ENCODE results near the gene HDDC2. TPM values are rescaled to one million over a fixed set of nuclear protein-coding genes. Genes with fewer than 3 reads are reported as not detected.
"Not testable (repeated sequence)": the region's sequence is repeated elsewhere in the genome, so short reads cannot be mapped to it uniquely, and the experiment has no call there.

The HDDC2 gene
- total RNA-seq, 8 experiments from 2014 or later: 53.4 to 138 (median 71.8) TPM

DNA sequence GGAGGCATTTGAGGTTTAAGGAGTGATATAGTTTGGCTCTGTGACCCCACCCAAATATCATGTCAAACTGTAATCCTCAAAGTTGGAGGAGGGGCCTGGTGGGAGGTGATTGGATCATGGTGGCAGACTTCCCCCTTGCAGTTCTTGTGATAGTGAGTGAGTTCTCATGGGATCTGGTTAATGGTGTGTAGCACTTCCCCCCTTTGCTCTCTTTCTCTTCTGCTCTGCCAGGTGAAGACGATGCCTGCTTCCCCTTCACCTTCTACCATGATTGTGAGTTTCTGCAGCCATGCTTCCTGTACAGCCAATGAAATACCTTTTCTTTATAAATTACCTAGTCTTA, 1.7 kb upstream of the HDDC2 start:
- no peak for ATAC-seq (replicated peaks in 6 of 8)
- Histone ChIP-seq H3K4me3 (no peak overlapping the region), H3K4me1 (replicated peaks in 1 of 2) (peaks cover 9 to 14% of the 10 kb centered on the region in 2 donors), H3K27ac (no peak overlapping the region)
- in situ Hi-C loops (cut with MboI; ENCODE audit: low pct_unique_long_range_greater_than_20kb in 2 of 9, low sequenced_read_pairs in 9 of 9, unreplicated experiment in 9 of 9): loop anchor here in 5 of 9 experiments (25.0 kb wide), 2 partner anchors 659 to 684 kb away; partner anchors contain the start of genes HINT3 (in 4 of the 5) and TRMT11 (in 1 of the 5)
- 80 to 100% (median 100%) methylated on average over 1 of the region's 1 CpG; no CpG with 5 or more reads in 6 of the 10 experiments for WGBS, 10 experiments

DNA sequence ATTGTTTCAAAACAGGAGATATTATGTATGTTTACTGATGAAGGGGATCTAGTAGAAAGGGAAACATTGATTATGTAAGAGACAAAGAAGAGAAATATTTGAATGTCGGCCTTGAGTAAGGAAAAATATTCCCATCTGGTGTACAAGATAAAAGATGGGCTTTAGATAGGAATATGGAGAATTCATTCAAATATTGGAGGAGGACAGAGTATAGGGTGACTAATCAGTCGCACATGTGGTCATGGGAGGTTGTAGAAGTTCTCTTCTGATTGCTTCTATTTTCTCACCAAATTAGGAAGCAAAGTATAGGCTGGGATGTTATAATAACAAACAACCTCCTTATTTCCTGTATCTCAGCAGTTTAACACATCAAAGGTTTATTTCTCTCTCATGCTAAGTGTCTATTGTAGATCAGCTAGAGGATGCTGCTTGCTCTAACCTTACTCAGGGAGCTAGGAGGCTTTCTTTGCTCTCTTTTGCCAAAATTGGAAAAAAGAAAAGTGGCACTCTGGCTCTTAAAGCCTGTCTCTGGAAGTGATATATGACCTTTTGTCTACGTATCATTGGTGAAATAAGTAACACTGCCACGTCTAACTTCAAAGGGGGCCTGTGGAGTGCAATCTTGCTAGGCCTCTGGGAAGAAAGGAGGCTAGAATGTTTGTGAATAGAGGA, 1.2 kb upstream of the HDDC2 start:
- WGBS, 10 experiments: 55 to 100% (median 72%) methylated on average over 1 to 4 of the region's 4 CpGs
- no peak overlapping the region for H3K4me3 ChIP-seq
- H3K4me1 ChIP-seq (replicated peaks in 1 of 2): peaks cover 9 to 14% of the 10 kb centered on the region in 2 donors
- peak in 3 of 8 experiments; percentile 15 to 49 (median 31) for ATAC-seq (replicated peaks in 6 of 8)
- in situ Hi-C loops (cut with MboI; ENCODE audit: low pct_unique_long_range_greater_than_20kb in 2 of 9, low sequenced_read_pairs in 9 of 9, unreplicated experiment in 9 of 9): loop anchor here in 5 of 9 experiments (25.0 kb wide), 2 partner anchors 659 to 684 kb away; partner anchors contain the start of genes HINT3 (in 4 of the 5) and TRMT11 (in 1 of the 5)
- H3K27ac ChIP-seq: no peak overlapping the region

DNA sequence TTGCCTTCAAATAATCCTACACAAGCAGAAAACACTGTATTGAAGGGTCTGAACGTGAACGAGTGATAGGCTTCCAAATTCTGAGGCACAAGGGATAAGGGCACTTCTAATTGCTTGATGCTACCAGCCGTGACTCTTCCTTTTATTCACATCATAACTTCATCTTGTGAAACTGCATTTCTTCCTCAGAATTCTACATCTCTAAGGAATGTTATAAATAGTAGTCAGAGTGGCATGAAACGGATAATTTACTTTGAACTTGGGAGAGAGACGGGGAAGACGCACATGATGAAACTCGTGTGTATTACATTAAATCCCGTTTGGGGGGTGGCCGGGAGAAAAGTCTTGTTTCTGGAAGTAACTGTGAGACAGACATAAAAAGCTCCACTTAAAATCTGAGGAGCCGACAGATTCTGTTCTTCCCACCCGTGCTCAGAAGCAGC, 754 bp downstream of the HDDC2 start:
- in situ Hi-C loops (cut with MboI; ENCODE audit: low pct_unique_long_range_greater_than_20kb in 2 of 9, low sequenced_read_pairs in 9 of 9, unreplicated experiment in 9 of 9): loop anchor here in 5 of 9 experiments (25.0 kb wide), 2 partner anchors 661 to 686 kb away; partner anchors contain the start of genes HINT3 (in 4 of the 5) and TRMT11 (in 1 of the 5)
- Histone ChIP-seq H3K27ac (peak overlapping the region; percentile 81 to 93), H3K4me1 (replicated peaks in 1 of 2) (peaks cover 9 to 14% of the 10 kb centered on the region in 2 donors), H3K4me3 (peak overlapping the region; percentile 56 to 97 (median 74))
- WGBS, 10 experiments: 0 to 4% (median 0%) methylated on average over 1 to 11 of the region's 11 CpGs; no CpG with 5 or more reads in 1 of the 10 experiments
- ATAC-seq (replicated peaks in 6 of 8): peak in 6 of 8 experiments; percentile 1 to 13 (median 7)

DNA sequence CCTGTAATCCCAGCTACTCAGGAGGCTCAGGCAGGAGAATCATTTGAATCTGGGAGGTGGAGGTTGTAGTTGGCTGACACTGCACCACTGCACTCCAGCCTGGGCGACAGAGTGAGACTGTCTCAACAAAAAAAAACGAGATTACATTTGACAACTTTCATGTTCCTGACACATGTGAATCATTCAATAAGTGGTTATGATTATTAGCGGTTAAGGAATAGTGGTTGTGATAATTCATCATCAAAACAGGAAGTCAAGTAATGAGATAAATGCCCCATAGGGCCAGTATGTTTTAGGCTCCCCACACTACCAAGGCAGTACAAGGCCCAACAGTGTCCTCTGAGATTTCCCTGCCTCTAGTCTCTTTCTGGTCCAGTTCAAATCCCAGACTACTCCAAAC, 2.5 kb downstream of the HDDC2 start:
- no peak overlapping the region for H3K27ac ChIP-seq
- H3K4me1 ChIP-seq (replicated peaks in 1 of 2): peaks cover 9 to 14% of the 10 kb centered on the region in 2 donors
- in situ Hi-C loops (cut with MboI; ENCODE audit: low pct_unique_long_range_greater_than_20kb in 2 of 9, low sequenced_read_pairs in 9 of 9, unreplicated experiment in 9 of 9): no loop called here
- 84 to 100% (median 100%) methylated on average over 1 to 3 of the region's 3 CpGs; no CpG with 5 or more reads in 5 of the 10 experiments for WGBS, 10 experiments
- H3K4me3 ChIP-seq: no peak overlapping the region
- no peak for ATAC-seq (replicated peaks in 6 of 8)

DNA sequence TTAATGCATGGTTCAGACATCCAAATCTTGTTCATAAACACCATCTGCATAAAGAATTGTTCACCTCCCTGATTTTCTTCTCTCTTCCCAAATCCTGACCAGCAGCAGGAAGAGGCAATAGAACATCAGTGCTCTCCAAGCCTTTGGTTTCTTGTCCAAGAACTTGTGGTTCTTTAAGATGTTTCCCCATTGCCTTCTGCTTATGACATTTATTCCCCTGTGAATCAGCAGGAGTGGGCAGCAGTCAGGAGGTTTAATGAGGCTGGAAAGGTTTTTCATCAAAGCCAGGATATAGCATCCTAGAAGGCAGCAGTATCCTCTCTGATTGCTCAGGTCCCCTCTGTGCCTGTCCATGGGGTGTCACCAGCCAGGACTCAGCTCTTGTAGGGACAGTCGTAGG, 5.3 kb downstream of the HDDC2 start:
- WGBS, 10 experiments: 20 to 100% (median 94%) methylated on average over 1 of the region's 1 CpG; no CpG with 5 or more reads in 6 of the 10 experiments
- in situ Hi-C loops (cut with MboI; ENCODE audit: low pct_unique_long_range_greater_than_20kb in 2 of 9, low sequenced_read_pairs in 9 of 9, unreplicated experiment in 9 of 9): no loop called here
- Histone ChIP-seq H3K4me1 (replicated peaks in 1 of 2) (peaks cover 6 to 10% of the 10 kb centered on the region in 2 donors), H3K27ac (no peak overlapping the region), H3K4me3 (no peak overlapping the region)
- ATAC-seq (replicated peaks in 6 of 8): no peak

DNA sequence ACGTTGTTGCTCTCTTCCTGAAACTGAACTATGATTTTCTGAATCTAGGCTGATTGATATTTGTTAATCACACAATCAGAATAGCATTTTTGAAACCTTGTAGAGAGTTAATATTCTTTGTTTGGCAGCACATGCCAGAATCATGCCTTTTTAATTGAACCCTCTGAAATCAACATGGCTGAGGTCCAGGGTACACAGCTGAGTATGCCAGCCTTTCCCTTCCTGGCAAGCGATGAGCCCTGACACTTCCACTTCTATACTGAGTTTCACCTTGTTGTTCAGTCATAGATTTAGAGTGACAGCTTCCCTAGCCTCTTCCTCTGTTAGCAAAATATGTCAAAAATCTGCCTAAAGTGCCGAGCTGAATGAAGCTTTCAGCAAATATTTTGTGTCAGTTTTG, 6.8 kb downstream of the HDDC2 start:
- Histone ChIP-seq H3K4me1 (replicated peaks in 1 of 2) (peaks cover 0 to 6% of the 10 kb centered on the region in 2 donors), H3K27ac (no peak overlapping the region), H3K4me3 (no peak overlapping the region)
- WGBS, 10 experiments: 14 to 100% (median 94%) methylated on average over 1 to 3 of the region's 3 CpGs; no CpG with 5 or more reads in 2 of the 10 experiments
- in situ Hi-C loops (cut with MboI; ENCODE audit: low pct_unique_long_range_greater_than_20kb in 2 of 9, low sequenced_read_pairs in 9 of 9, unreplicated experiment in 9 of 9): no loop called here
- ATAC-seq (replicated peaks in 6 of 8): peak in 1 of 8 experiments; percentile 31

DNA sequence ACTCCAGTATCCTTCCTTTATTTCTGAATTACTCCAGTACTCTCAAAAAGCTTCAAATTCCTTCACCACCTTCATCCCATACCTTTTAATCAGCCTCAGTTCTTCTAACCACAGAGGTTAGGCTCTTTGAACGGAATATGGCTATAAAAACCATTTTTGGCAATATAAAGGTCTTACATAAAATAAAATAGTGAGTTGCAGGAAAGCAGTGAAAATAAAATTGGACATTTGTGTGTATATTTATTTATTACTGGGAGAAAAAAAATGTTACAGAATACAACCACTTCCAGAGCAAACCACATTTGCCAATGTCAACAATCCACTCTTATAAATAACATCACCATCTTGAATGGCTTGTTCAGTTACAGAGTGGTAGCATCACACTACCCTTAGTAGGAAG, 7.7 kb downstream of the HDDC2 start:
- in situ Hi-C loops (cut with MboI; ENCODE audit: low pct_unique_long_range_greater_than_20kb in 2 of 9, low sequenced_read_pairs in 9 of 9, unreplicated experiment in 9 of 9): no loop called here
- 50 to 100% (median 100%) methylated on average over 1 of the region's 1 CpG; no CpG with 5 or more reads in 1 of the 10 experiments for WGBS, 10 experiments
- Histone ChIP-seq H3K4me1 (replicated peaks in 1 of 2) (no peaks in the 10 kb centered on the region), H3K27ac (no peak overlapping the region), H3K4me3 (no peak overlapping the region)
- no peak for ATAC-seq (replicated peaks in 6 of 8)

DNA sequence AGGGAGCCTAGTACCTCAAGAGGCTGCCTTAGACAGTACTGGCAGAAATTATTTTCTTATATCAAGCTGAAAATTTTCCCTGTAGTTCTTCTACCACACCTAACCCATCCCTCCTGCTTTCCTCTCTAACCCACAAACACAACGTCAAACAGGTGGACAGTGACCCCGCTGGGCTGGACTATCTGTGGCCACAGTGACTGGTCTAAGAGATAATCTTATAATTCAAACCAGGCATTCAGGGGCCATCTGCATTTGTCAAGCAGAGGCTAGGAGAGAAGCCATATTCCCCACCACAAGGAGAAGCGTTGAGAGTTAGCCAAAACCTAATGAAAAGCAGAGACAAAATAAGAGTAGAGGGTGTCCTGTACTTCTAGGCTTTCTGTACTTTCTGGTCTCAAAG, 8.2 kb downstream of the HDDC2 start:
- in situ Hi-C loops (cut with MboI; ENCODE audit: low pct_unique_long_range_greater_than_20kb in 2 of 9, low sequenced_read_pairs in 9 of 9, unreplicated experiment in 9 of 9): no loop called here
- H3K27ac ChIP-seq: no peak overlapping the region
- no peaks in the 10 kb centered on the region for H3K4me1 ChIP-seq (replicated peaks in 1 of 2)
- ATAC-seq (replicated peaks in 6 of 8): no peak
- no peak overlapping the region for H3K4me3 ChIP-seq
- 75 to 100% (median 93%) methylated on average over 1 to 3 of the region's 3 CpGs; no CpG with 5 or more reads in 4 of the 10 experiments for WGBS, 10 experiments

DNA sequence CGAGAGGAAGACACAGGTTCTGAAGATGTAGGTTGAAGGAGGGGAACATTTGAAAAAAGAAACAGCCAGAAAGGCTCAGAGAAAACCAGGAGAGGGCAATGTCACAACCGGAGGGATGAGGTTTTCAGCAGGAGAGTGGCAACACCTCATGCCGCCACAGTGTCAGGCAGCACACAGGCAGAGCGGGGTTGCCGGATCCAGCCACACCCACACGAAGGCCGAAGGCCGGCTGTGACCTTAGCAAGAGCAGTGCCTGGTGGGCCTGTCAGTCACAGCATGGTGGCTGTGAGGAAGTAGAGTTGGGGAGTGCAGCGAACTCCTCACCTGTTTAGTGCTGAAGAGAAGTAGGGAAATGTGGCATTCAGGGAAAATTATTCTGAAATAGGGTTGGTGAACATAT, 14.0 kb downstream of the HDDC2 start:
- in situ Hi-C loops (cut with MboI; ENCODE audit: low pct_unique_long_range_greater_than_20kb in 2 of 9, low sequenced_read_pairs in 9 of 9, unreplicated experiment in 9 of 9): no loop called here
- WGBS, 10 experiments: 67 to 100% (median 93%) methylated on average over 1 to 8 of the region's 9 CpGs; no CpG with 5 or more reads in 3 of the 10 experiments
- Histone ChIP-seq H3K4me1 (replicated peaks in 1 of 2) (no peaks in the 10 kb centered on the region), H3K27ac (no peak overlapping the region), H3K4me3 (no peak overlapping the region)
- no peak for ATAC-seq (replicated peaks in 6 of 8)

DNA sequence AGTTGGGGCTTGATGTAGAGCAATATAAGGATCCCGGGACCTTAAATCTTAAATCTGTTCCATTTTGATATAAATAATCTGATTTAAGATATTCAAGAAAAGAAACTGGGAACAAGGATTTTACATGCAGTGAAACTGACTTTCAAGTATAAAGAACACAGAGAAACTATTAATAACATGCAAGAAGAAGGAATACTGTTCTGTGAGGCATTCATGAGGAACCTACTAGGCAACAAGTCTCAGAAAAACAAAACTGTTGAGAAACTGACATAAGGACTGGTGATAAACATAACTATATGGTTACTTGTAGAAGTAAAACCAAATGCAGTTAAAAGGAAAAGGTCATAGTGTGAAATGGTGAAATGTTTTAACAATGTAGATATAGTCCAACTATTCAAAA, 15.8 kb downstream of the HDDC2 start:
- ATAC-seq (replicated peaks in 6 of 8): no peak
- Histone ChIP-seq H3K4me3 (no peak overlapping the region), H3K27ac (no peak overlapping the region), H3K4me1 (replicated peaks in 1 of 2) (no peaks in the 10 kb centered on the region)
- in situ Hi-C loops (cut with MboI; ENCODE audit: low pct_unique_long_range_greater_than_20kb in 2 of 9, low sequenced_read_pairs in 9 of 9, unreplicated experiment in 9 of 9): no loop called here
- WGBS, 10 experiments: 89 to 100% (median 100%) methylated on average over 1 of the region's 1 CpG; no CpG with 5 or more reads in 2 of the 10 experiments

DNA sequence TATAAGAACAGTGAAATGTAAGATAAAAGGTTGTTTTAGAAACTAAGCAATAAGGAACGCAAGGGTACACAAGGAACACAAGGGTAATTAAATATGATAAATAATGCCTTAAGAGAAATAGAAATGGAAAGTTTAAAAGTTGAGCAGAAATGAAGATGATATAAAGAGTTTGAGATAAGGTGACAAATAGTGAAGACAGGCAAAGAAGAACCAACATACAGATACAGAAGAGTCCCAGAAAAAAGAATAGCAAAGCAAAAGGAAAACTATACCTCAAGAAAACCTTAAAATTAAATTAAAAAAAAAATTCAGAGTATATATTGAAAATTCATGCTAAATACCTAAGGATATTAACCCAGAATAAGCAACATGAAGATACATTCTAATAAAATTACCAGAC, 16.4 kb downstream of the HDDC2 start:
- H3K4me1 ChIP-seq (replicated peaks in 1 of 2): no peaks in the 10 kb centered on the region
- H3K4me3 ChIP-seq: no peak overlapping the region
- in situ Hi-C loops (cut with MboI; ENCODE audit: low pct_unique_long_range_greater_than_20kb in 2 of 9, low sequenced_read_pairs in 9 of 9, unreplicated experiment in 9 of 9): no loop called here
- H3K27ac ChIP-seq: no peak overlapping the region
- 91 to 100% (median 100%) methylated on average over 1 of the region's 1 CpG for WGBS, 10 experiments
- ATAC-seq (replicated peaks in 6 of 8): no peak

DNA sequence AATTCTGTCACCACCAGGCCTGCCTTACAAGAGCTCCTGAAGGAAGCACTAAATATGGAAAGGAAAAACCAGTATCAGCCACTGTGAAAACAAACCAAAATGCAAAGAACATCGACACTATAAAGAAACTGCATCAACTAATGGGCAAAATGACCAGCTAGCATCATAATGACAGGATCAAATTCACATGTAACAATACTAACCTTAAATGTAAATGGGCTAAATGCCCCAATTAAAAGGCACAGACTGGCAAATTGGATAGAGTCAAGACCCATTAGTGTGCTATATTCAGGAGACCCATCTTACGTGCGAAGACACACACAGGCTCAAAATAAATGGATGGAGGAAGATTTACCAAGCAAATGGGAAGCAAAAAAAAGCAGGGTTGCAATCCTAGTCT, 19.3 kb downstream of the HDDC2 start:
- in situ Hi-C loops (cut with MboI; ENCODE audit: low pct_unique_long_range_greater_than_20kb in 2 of 9, low sequenced_read_pairs in 9 of 9, unreplicated experiment in 9 of 9); H3K4me1 ChIP-seq (replicated peaks in 1 of 2); ATAC-seq (replicated peaks in 6 of 8); H3K4me3 ChIP-seq; H3K27ac ChIP-seq: not testable (repeated sequence)
- 60 to 100% (median 97%) methylated on average over 1 to 3 of the region's 3 CpGs; no CpG with 5 or more reads in 1 of the 10 experiments for WGBS, 10 experiments

DNA sequence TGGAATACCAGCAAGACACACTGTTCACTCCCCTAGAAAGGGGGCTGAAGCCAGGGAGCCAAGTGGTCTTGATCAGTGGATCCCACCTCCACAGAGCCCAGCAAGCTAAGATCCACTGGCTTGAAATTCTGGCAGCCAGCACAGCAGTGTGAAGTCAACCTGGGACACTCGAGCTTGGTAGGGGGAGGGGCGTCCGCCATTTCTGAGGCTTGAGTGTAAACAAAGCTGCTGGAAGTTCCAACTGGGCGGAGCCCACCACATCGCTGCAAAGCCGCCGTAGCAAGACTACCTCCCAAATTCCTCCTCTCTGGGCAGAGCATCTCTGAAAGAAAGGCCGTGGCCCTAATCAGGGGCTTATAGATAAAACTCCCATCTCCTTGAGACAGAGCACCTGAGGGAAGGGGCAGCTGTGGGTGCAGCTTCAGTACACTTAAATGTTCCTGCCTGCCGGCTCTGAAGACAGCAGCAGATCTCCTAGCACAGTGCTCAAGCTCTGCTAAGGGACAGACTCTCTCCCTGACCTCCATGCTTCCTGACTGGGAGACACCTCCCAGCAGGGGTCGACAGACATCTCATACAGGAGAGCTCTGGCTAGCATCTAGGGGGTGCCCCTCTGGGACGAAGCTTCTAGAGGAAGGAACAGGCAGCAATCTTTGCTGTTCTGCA, 21.3 kb downstream of the HDDC2 start:
- H3K4me1 ChIP-seq (replicated peaks in 1 of 2); ATAC-seq (replicated peaks in 6 of 8); H3K27ac ChIP-seq; in situ Hi-C loops (cut with MboI; ENCODE audit: low pct_unique_long_range_greater_than_20kb in 2 of 9, low sequenced_read_pairs in 9 of 9, unreplicated experiment in 9 of 9); H3K4me3 ChIP-seq: not testable (repeated sequence)
- WGBS, 10 experiments: 60 to 86% (median 81%) methylated on average over 2 to 5 of the region's 11 CpGs; no CpG with 5 or more reads in 6 of the 10 experiments
